Hepatocyte (in vitro differentiated cells): ENCODE results near the gene LRIG3. TPM values are rescaled to one million over a fixed set of nuclear protein-coding genes. Genes with fewer than 3 reads are reported as not detected.
A peak's percentile ranks its signal among the peaks of the same experiment; 100 is the strongest.

Experiments
- DNase-seq: peaks from one replicate; pipeline ENCODE4 v3.0.0-alpha.2; 2016; ENCODE audit warnings: low spot score
- H2AFZ ChIP-seq: fragments of 200-600 bp; sonication (generic); 2 replicates; pipeline ENCODE4 v1.6.0; 2016; ENCODE audit warnings: antibody characterized with exemption, mild to moderate bottlenecking
- H3K27ac ChIP-seq: fragments of 200-600 bp; sonication (generic); 2 replicates; pipeline ENCODE4 v1.5.1; 2016; ENCODE audit warnings: mild to moderate bottlenecking
- H3K27me3 ChIP-seq: fragments of 200-600 bp; sonication (generic); 2 replicates; pipeline ENCODE4 v1.6.1; 2016
- H3K36me3 ChIP-seq: fragments of 200-600 bp; sonication (generic); replicated peaks from 2 replicates; pipeline ENCODE4 v1.5.1; 2016; ENCODE audit warnings: low read depth; ENCODE audit not compliant: insufficient read depth
- H3K4me1 ChIP-seq: fragments of 200-600 bp; sonication (generic); 2 replicates; pipeline ENCODE4 v1.5.1; 2016; ENCODE audit warnings: mild to moderate bottlenecking, moderate library complexity; ENCODE audit not compliant: insufficient read depth
- H3K4me2 ChIP-seq: fragments of 200-600 bp; sonication (generic); 2 replicates; pipeline ENCODE4 v1.6.0; 2016
- H3K4me3 ChIP-seq: fragments of 200-600 bp; sonication (generic); 2 replicates; pipeline ENCODE4 v1.5.1; 2016; ENCODE audit warnings: mild to moderate bottlenecking
- H3K79me2 ChIP-seq: fragments of 200-600 bp; sonication (generic); 2 replicates; pipeline ENCODE4 v1.6.0; 2017; ENCODE audit warnings: mild to moderate bottlenecking
- H3K9me2 ChIP-seq: fragments of 200-600 bp; sonication (generic); replicated peaks from 2 replicates; pipeline ENCODE4 v1.6.0; 2017; ENCODE audit warnings: mild to moderate bottlenecking; ENCODE audit not compliant: insufficient read depth
- H3K9me3 ChIP-seq: fragments of 200-600 bp; sonication (generic); 2 replicates; pipeline ENCODE4 v1.5.1; 2016; ENCODE audit warnings: low read depth, mild to moderate bottlenecking
- H4K20me1 ChIP-seq: fragments of 200-600 bp; sonication (generic); 2 replicates; pipeline ENCODE4 v1.6.0; 2016; ENCODE audit warnings: mild to moderate bottlenecking; ENCODE audit not compliant: insufficient read depth, poor library complexity, severe bottlenecking
- EZH2 ChIP-seq: fragments of 200-600 bp; sonication (generic); IDR thresholded peaks from 2 replicates; pipeline ENCODE4 v1.6.1; 2016; ENCODE audit warnings: antibody characterized with exemption, mild to moderate bottlenecking, borderline replicate concordance
- EZH2phosphoT487 ChIP-seq: fragments of 200-600 bp; sonication (generic); IDR thresholded peaks from one replicate; pipeline ENCODE4 v1.6.1; 2018; ENCODE audit warnings: antibody characterized with exemption, mild to moderate bottlenecking, low read depth, moderate library complexity; ENCODE audit not compliant: unreplicated experiment, severe bottlenecking
- WGBS: methylation state at CpG from one replicate; pipeline ENCODE4 v1.1.6; 2016; ENCODE audit warnings: low lambda C conversion rate; ENCODE audit errors: missing lambda C conversion rate; 5-methylcytosine and 5-hydroxymethylcytosine counted together
- polyA plus RNA-seq: library from polyadenylated mRNA; unstranded; fragments of >200 nt; fragmentation: Nextera tagmentation; extraction: Ambion mirVana; gene quantifications from 2 replicates; pipeline ENCODE4 v1.2.1, GENCODE V29; 2016
- total RNA-seq: library from RNA; depleted of rRNA; stranded (reverse); fragments of >200 nt; gene quantifications from 2 replicates; pipeline ENCODE4 v1.2.3, GENCODE V29; 2014
- TF ChIP-seq, protein P1 (sequence below): fragments of 200-600 bp; sonication (generic); IDR thresholded peaks from 2 replicates; pipeline ENCODE4 v1.5.1; 2016; ENCODE audit warnings: antibody characterized with exemption, mild to moderate bottlenecking; ENCODE audit not compliant: poor library complexity

LRIG3 gene
- total and polyA plus RNA-seq, 2 experiments from 2014 or later = 21.7 to 63.9 TPM

DNA sequence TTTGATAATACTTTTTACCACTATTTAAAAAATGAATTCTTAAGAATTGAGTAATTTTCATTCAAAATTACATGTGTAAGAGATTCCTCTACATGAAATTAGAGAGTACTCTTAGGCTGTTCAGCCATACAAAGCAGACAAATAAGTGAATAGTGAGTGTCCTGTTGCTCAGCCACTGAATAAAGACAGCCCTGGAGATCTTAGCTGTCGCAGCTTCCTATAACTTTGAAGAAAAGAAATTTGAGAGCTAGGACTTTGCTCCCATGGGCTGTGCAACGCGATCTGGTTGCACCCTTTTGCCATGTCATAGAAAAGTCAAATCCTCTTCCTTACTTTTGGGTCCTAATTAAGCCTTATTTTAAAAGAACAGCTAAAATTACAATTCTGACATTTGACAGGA lies 40.9 kb upstream of the LRIG3 start:
- WGBS = 47% methylated on average over 3 of the region's 3 CpGs
- H2AFZ ChIP-seq = peak overlapping the region; percentile 5
- H3K9me3 ChIP-seq = no peaks in the 10 kb centered on the region
- H3K9me2 ChIP-seq = no peaks in the 10 kb centered on the region
- H3K4me1 ChIP-seq = peaks cover under 1% of the 10 kb centered on the region
- no peak overlapping the region for H3K27ac ChIP-seq
- no peaks in the 10 kb centered on the region for H3K27me3 ChIP-seq
- H4K20me1 ChIP-seq = no peaks in the 10 kb centered on the region
- no peak for DNase-seq
- H3K4me2 ChIP-seq = no peak overlapping the region
- H3K79me2 ChIP-seq = no peaks in the 10 kb centered on the region
- no peak overlapping the region for H3K4me3 ChIP-seq
- H3K36me3 ChIP-seq = no peaks in the 10 kb centered on the region
- TF ChIP-seq, protein P1, sequence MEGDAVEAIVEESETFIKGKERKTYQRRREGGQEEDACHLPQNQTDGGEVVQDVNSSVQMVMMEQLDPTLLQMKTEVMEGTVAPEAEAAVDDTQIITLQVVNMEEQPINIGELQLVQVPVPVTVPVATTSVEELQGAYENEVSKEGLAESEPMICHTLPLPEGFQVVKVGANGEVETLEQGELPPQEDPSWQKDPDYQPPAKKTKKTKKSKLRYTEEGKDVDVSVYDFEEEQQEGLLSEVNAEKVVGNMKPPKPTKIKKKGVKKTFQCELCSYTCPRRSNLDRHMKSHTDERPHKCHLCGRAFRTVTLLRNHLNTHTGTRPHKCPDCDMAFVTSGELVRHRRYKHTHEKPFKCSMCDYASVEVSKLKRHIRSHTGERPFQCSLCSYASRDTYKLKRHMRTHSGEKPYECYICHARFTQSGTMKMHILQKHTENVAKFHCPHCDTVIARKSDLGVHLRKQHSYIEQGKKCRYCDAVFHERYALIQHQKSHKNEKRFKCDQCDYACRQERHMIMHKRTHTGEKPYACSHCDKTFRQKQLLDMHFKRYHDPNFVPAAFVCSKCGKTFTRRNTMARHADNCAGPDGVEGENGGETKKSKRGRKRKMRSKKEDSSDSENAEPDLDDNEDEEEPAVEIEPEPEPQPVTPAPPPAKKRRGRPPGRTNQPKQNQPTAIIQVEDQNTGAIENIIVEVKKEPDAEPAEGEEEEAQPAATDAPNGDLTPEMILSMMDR = no peak
- no peak for TF ChIP-seq EZH2
- TF ChIP-seq EZH2phosphoT487 = no peak

DNA sequence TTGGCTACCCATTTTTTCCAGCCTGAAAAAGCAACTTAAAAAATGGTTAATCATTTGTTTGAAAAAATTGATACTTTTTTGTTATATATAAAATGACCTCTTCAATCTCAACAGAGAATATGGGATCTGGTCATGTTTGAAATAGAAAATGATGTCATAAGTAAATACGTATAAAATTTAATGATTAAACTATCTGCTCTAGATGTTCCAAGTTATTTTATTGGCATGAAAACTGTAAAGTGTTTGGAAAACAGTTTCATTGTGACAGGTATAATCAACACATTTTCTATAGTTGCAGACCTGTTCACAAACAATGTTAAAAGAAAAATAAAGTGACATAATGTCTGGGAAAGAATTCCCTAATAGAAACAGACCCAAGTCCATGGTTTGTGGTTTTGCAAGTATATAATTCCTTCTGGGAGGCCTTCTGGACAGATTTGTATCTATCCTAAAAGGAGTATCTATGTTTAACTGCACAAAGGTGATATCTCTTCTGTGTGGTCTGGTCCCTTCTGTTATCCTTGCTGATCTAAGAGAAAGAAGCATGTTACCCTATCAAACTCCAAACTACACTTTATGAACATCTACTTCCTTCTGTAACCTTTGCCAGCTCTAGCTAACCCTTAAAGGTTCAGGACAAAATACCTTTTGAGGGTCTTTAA lies 39.5 kb upstream of the LRIG3 start:
- no peak overlapping the region for H3K4me3 ChIP-seq
- H2AFZ ChIP-seq = no peak overlapping the region
- H3K4me2 ChIP-seq = no peak overlapping the region
- no peaks in the 10 kb centered on the region for H3K9me3 ChIP-seq
- H3K9me2 ChIP-seq = no peaks in the 10 kb centered on the region
- H3K27me3 ChIP-seq = no peaks in the 10 kb centered on the region
- H4K20me1 ChIP-seq = no peaks in the 10 kb centered on the region
- DNase-seq = no peak
- peaks cover 7% of the 10 kb centered on the region for H3K4me1 ChIP-seq
- TF ChIP-seq EZH2phosphoT487 (no peak), EZH2 (no peak)
- TF ChIP-seq, protein P1 = no peak
- H3K36me3 ChIP-seq = no peaks in the 10 kb centered on the region
- peak overlapping the region; percentile 25 for H3K27ac ChIP-seq
- no peaks in the 10 kb centered on the region for H3K79me2 ChIP-seq
- WGBS = 71% methylated on average over 1 of the region's 1 CpG

DNA sequence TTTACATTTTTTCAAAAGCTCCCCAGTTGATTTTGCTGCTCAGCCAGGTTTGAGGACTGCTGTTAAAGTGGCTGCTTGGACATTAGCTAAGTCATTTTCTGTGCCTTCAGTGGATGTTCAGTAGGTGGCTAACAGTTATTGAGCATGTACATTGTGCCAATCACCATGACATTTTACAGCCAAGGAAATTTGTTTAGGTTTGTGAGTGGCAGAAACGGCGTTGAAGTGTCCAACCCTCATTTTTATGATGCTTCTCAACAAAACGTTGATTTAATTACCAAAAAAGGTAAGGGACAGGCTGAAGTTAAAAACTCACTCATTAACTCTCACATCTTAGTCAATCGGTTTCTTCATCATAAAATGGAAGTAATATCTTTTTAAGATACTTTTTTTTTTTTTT lies 37.0 kb upstream of the LRIG3 start:
- Histone ChIP-seq H3K4me1 (peaks cover 7% of the 10 kb centered on the region), H3K9me3 (no peaks in the 10 kb centered on the region), H3K9me2 (no peaks in the 10 kb centered on the region), H4K20me1 (no peaks in the 10 kb centered on the region), H3K79me2 (no peaks in the 10 kb centered on the region), H3K27me3 (no peaks in the 10 kb centered on the region), H2AFZ (no peak overlapping the region), H3K4me3 (no peak overlapping the region), H3K27ac (no peak overlapping the region), H3K4me2 (no peak overlapping the region), H3K36me3 (no peaks in the 10 kb centered on the region)
- no peak for TF ChIP-seq EZH2
- TF ChIP-seq, protein P1 = no peak
- no peak for TF ChIP-seq EZH2phosphoT487
- DNase-seq = no peak
- WGBS = 78% methylated on average over 4 of the region's 4 CpGs
